ENCODE data around the gene PRPF18. TPM values are rescaled to one million over a fixed set of nuclear protein-coding genes. Genes with fewer than 3 reads are reported as not detected.

PRPF18 gene
- total RNA-seq, 2 donors from 2014 or later = 23.8 to 30.3 TPM

DNA sequence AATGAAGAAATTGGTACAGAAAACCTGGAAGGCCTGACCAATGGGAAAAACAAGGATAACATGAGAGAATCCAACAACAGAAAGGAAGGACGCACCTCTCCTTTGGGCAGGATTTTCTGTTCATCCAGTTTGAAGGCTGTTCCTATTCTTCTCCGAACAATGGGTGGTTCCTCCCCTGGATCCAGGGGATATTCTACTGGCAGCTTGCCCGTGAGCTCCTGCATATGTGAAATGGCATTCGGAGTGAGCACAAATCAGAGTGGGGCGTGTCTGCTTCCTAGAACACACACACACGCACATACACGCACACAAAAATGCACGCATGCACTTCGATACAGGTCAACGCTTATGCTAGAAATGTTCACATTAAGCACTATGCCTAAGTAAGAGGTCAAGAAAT lies 83.5 kb downstream of the PRPF18 start:
- Mint-ChIP-seq H3K27me3 (no peaks in the 10 kb centered on the region), H3K4me3 (no peak overlapping the region), H3K36me3 (ENCODE audit: low read depth) (peaks cover 2% of the 10 kb centered on the region), H3K27ac (no peak overlapping the region), H3K4me1 (no peaks in the 10 kb centered on the region)
- ATAC-seq = no peak
- DNase-seq = no peak
- H3K9me3 ChIP-seq (ENCODE audit: control insufficient read depth, low read length, poor library complexity, severe bottlenecking) = no peaks in the 10 kb centered on the region

DNA sequence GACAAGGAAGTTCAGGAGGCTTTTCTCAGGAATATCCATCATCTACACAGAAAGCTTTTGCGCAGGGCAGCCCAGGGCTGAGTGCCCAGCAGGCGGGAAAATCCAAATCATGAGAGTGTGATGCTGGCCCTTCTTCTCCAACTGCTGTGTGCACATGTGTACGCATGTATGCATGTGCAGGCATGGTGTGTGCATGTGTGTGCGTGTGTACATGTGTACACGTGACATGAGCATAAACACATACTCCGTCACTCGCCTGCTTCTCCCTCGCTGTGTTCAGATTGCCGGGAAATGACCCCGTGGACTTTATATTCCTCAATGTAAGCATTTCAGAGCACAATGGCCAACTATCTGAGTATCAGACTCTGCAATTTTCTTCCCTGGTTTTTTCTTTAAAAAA lies 85.1 kb downstream of the PRPF18 start:
- no peak overlapping the region for H3K4me3 Mint-ChIP-seq
- ATAC-seq (no peak), DNase-seq (no peak)
- H3K27me3 Mint-ChIP-seq = peaks cover 4% of the 10 kb centered on the region
- H3K27ac Mint-ChIP-seq = no peak overlapping the region
- H3K4me1 Mint-ChIP-seq = no peaks in the 10 kb centered on the region
- no peaks in the 10 kb centered on the region for H3K9me3 ChIP-seq (ENCODE audit: control insufficient read depth, low read length, poor library complexity, severe bottlenecking)
- peaks cover 2% of the 10 kb centered on the region for H3K36me3 Mint-ChIP-seq (ENCODE audit: low read depth)

DNA sequence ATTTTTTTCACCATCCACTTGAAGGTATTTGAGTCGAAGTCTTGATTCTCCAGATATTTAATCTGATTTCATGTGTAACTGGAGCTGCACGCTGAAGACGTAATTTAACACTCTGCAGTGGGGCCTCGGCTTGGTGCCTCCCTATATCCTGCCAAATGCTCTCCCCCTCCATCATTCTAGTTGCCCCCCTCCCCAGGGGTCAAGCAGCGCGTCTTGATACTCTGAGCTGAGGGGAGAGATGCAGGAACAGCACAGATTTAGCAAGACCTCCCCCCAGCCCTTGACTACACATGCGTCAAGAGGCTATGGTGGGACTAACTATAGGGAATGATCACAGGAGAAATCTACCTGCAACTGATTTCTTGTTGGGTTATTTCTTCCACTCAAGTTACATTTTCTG lies 85.8 kb downstream of the PRPF18 start:
- Mint-ChIP-seq H3K27me3 (peaks cover 10% of the 10 kb centered on the region), H3K27ac (no peak overlapping the region), H3K4me1 (no peaks in the 10 kb centered on the region), H3K36me3 (ENCODE audit: low read depth) (peaks cover 2% of the 10 kb centered on the region), H3K4me3 (no peak overlapping the region)
- ATAC-seq (no peak), DNase-seq (no peak)
- no peaks in the 10 kb centered on the region for H3K9me3 ChIP-seq (ENCODE audit: control insufficient read depth, low read length, poor library complexity, severe bottlenecking)

DNA sequence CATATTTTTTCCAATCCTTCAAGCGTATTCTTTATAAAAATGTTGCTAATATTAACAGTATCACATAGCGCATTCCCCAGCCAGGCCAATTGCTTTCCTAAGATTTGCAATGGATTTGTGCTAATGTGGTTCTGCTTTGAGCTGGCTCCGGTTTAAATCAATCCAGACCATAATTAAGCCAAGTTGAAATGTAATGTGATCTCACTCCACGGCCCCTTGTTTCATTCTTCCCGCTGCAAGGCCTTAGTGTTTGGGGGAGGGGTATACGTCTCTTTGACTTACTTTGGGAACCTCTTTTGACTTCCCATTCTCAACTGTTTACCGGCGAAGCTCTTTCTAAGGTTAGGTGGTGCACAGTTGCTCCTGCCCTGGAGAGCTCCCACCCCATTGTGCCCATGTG lies 86.4 kb downstream of the PRPF18 start:
- Mint-ChIP-seq H3K27me3 (peaks cover 11% of the 10 kb centered on the region), H3K4me3 (no peak overlapping the region), H3K4me1 (no peaks in the 10 kb centered on the region), H3K36me3 (ENCODE audit: low read depth) (peaks cover 2% of the 10 kb centered on the region), H3K27ac (no peak overlapping the region)
- H3K9me3 ChIP-seq (ENCODE audit: control insufficient read depth, low read length, poor library complexity, severe bottlenecking) = no peaks in the 10 kb centered on the region
- ATAC-seq (no peak), DNase-seq (no peak)

DNA sequence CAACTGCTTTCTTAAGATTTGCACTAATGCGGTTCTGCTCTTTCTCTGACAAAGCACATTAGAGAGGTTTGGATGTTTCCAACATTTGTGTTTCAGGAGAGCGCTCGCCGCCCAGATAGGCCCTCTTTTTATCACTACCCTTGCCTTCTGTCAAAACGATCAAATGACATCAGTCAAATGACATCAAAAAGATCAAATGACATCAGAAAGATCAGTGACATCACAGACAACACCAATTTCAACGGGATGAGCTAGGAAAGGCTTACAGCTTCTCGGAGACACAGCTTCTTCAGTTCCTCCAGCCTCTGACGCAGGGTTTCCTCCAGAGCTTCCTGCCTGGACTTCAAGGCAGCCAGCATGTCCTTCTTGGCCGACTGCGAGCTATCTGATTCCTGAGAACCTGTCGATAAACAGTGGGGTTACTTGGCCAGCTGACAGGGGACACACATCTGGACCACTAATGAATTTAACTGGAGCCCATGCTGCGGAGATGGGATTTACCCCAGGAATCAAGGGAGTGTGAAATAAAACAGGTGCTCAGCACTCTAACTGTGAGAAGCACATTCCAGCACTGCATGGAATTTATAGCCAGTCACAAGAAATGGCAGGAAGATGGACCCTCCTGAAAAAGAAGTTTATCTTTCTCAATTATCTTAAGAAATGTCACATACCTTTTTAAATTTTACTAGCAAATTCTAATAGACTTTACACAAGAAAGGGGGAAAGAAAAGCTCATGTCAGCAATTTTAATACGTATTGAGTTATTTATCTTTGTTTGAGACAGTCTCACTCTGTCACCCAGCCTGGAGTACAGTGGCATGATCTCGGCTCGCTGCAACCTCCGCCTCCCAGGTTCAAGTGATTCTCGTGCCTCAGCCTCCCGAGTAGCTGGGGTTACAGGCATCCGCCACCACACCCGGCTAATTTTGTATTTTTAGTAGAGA lies 88.2 kb downstream of the PRPF18 start:
- Mint-ChIP-seq H3K27me3 (peaks cover 22% of the 10 kb centered on the region), H3K4me1 (no peaks in the 10 kb centered on the region), H3K36me3 (ENCODE audit: low read depth) (peaks cover 2% of the 10 kb centered on the region), H3K4me3 (no peak overlapping the region), H3K27ac (no peak overlapping the region)
- no peaks in the 10 kb centered on the region for H3K9me3 ChIP-seq (ENCODE audit: control insufficient read depth, low read length, poor library complexity, severe bottlenecking)
- DNase-seq (no peak), ATAC-seq (no peak)

DNA sequence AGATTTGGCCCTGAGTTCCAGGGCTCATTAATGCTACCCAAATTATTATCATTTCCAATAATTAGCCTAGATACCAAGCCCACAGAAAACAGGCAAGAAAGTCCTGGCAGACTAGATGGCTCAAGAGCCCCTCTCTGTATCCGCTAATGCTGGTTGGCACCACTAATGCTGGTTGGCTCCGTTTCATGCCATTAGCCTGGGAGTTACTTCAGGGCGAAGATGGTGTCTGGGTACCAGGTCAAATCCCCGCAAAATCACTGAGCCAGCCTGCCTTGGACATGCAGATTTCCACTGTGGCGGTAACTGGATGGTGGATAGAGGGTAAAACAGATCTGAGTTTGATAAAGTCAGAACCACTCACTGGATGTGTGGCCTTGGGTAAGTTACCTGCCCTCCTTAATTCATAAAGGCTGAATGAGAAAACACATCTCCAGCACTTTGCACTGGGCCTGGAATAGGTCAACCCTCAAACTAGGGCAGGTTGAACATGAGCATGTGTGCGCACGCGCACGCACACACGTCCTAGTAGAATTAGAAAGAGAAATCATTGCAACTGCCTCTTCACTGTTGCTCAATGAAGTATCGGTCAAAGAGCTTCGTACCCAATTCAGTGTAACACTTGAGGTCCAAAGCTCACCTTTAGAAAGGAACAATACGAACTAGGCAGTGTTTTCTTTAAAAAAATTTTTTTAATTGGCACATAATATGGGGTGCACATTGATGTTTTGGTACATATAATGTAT lies 91.5 kb downstream of the PRPF18 start:
- no peaks in the 10 kb centered on the region for H3K4me1 Mint-ChIP-seq
- no peak for DNase-seq
- no peak for ATAC-seq
- H3K36me3 Mint-ChIP-seq (ENCODE audit: low read depth) = peaks cover 2% of the 10 kb centered on the region
- no peak overlapping the region for H3K27ac Mint-ChIP-seq
- H3K9me3 ChIP-seq (ENCODE audit: control insufficient read depth, low read length, poor library complexity, severe bottlenecking) = no peaks in the 10 kb centered on the region
- H3K4me3 Mint-ChIP-seq = no peak overlapping the region
- peaks cover 38% of the 10 kb centered on the region for H3K27me3 Mint-ChIP-seq

Other genes with a start within 250 kb of the PRPF18 start
- gene SEPHS1, start 238.7 kb upstream of the PRPF18 start, total RNA-seq = 10 to 100 TPM; 18.9 to 20.2 TPM
- under 1 TPM in 1 of 2 donors, not detected in 1; 0.76 TPM for gene BEND7, start 58.0 kb upstream of the PRPF18 start, total RNA-seq